ENCODE data around the gene SRSF4.

SRSF4 gene

DNA sequence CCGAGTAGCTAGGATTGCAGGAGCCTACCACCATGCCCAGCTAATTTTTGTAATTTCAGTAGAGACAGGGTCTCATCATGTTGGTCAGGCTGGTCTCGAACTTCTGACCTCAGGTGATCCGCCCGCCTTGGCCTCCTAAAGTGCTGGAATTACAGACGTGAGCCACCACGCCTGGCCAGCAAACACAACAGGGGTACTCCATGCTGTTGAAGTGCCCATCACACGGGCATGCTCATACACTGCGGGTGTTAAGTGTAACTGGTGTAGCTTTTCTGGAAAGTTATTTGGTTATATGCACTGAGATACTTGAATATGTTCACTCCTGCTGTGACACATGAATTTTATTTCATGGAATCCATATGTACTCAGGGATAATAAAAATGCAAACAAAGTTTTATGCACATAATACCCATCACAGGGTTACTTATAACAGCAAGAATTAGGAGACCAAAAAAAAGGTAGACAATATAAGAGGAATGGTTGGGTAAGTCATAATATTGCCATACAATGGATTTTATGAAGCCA lies 9.2 kb downstream of the SRSF4 start:
- Histone ChIP-seq H3K9me3 (ENCODE audit: control insufficient read depth, low read length) (no peaks in the 10 kb centered on the region), H3K9ac (no peak overlapping the region), H3K4me3 (ENCODE audit: low read depth, low read length) (no peak overlapping the region), H3K36me3 (ENCODE audit: control insufficient read depth, insufficient read depth, low read length) (no peaks in the 10 kb centered on the region), H3K79me2 (peaks cover 39% of the 10 kb centered on the region), H3K4me1 (peaks cover 2% of the 10 kb centered on the region), H3K27me3 (ENCODE audit: control insufficient read depth, insufficient read depth, low read length) (no peaks in the 10 kb centered on the region), H2AFZ (no peak overlapping the region), H3K27ac (no peak overlapping the region), H3K4me2 (ENCODE audit: low read length) (no peak overlapping the region)
- TF ChIP-seq, protein P1, sequence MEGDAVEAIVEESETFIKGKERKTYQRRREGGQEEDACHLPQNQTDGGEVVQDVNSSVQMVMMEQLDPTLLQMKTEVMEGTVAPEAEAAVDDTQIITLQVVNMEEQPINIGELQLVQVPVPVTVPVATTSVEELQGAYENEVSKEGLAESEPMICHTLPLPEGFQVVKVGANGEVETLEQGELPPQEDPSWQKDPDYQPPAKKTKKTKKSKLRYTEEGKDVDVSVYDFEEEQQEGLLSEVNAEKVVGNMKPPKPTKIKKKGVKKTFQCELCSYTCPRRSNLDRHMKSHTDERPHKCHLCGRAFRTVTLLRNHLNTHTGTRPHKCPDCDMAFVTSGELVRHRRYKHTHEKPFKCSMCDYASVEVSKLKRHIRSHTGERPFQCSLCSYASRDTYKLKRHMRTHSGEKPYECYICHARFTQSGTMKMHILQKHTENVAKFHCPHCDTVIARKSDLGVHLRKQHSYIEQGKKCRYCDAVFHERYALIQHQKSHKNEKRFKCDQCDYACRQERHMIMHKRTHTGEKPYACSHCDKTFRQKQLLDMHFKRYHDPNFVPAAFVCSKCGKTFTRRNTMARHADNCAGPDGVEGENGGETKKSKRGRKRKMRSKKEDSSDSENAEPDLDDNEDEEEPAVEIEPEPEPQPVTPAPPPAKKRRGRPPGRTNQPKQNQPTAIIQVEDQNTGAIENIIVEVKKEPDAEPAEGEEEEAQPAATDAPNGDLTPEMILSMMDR (IDR thresholded peaks at IDR 0.05) = no peak

DNA sequence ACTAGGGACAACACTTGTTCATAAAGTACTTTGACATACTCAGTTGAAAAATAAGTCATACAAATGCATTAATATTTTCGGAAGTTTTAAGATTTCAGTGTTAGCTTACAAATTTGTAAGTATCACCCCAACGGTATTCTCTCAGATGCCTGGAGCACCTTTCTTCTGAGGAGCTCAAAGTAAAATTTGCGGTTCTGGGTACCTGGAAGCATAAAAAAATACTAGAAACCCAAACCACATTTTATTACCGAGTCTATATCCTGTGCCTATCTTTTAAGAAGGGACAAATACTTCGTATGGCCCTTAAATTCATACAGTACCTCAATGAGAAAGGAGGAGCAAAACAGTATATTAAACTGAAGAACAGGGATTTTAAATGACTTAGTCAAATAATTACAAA lies 10.2 kb downstream of the SRSF4 start:
- no peaks in the 10 kb centered on the region for H3K36me3 ChIP-seq (ENCODE audit: control insufficient read depth, insufficient read depth, low read length)
- H3K27ac ChIP-seq = no peak overlapping the region
- H3K27me3 ChIP-seq (ENCODE audit: control insufficient read depth, insufficient read depth, low read length) = no peaks in the 10 kb centered on the region
- H3K9me3 ChIP-seq (ENCODE audit: control insufficient read depth, low read length) = no peaks in the 10 kb centered on the region
- no peak overlapping the region for H3K4me3 ChIP-seq (ENCODE audit: low read depth, low read length)
- no peak overlapping the region for H3K9ac ChIP-seq
- no peak overlapping the region for H3K4me2 ChIP-seq (ENCODE audit: low read length)
- H3K79me2 ChIP-seq = peaks cover 43% of the 10 kb centered on the region
- peaks cover 2% of the 10 kb centered on the region for H3K4me1 ChIP-seq
- no peak overlapping the region for H2AFZ ChIP-seq
- TF ChIP-seq, protein P1 (IDR thresholded peaks at IDR 0.05) = no peak

- no peak overlapping the region for H3K27ac ChIP-seq
- TF ChIP-seq, protein P1 (IDR thresholded peaks at IDR 0.05) = no peak
These were observed 10.6 kb downstream of the SRSF4 start for GRCh38 chr1:29171089-29171488.

GRCh38 chr1:29169976-29170375 lies 11.7 kb downstream of the SRSF4 start:
- Histone ChIP-seq H3K4me3 (ENCODE audit: low read depth, low read length) (no peak overlapping the region), H3K4me2 (ENCODE audit: low read length) (no peak overlapping the region), H3K27ac (no peak overlapping the region), H3K9me3 (ENCODE audit: control insufficient read depth, low read length) (no peaks in the 10 kb centered on the region), H3K9ac (no peak overlapping the region), H3K36me3 (ENCODE audit: control insufficient read depth, insufficient read depth, low read length) (no peaks in the 10 kb centered on the region), H3K79me2 (peaks cover 52% of the 10 kb centered on the region), H2AFZ (no peak overlapping the region), H3K4me1 (peaks cover 2% of the 10 kb centered on the region), H3K27me3 (ENCODE audit: control insufficient read depth, insufficient read depth, low read length) (no peaks in the 10 kb centered on the region)
- TF ChIP-seq, protein P1 (IDR thresholded peaks at IDR 0.05) = no peak

More at GRCh38 chr1:29171089-29171488, 10.6 kb downstream of the SRSF4 start:
- Histone ChIP-seq H3K4me1 (peaks cover 2% of the 10 kb centered on the region), H3K9me3 (ENCODE audit: control insufficient read depth, low read length) (no peaks in the 10 kb centered on the region), H3K27me3 (ENCODE audit: control insufficient read depth, insufficient read depth, low read length) (no peaks in the 10 kb centered on the region), H3K79me2 (peaks cover 47% of the 10 kb centered on the region), H3K4me2 (ENCODE audit: low read length) (no peak overlapping the region), H2AFZ (no peak overlapping the region), H3K36me3 (ENCODE audit: control insufficient read depth, insufficient read depth, low read length) (no peaks in the 10 kb centered on the region), H3K9ac (no peak overlapping the region), H3K4me3 (ENCODE audit: low read depth, low read length) (no peak overlapping the region)

- Histone ChIP-seq H3K27me3 (ENCODE audit: control insufficient read depth, insufficient read depth, low read length) (no peaks in the 10 kb centered on the region), H2AFZ (no peak overlapping the region), H3K4me2 (ENCODE audit: low read length) (no peak overlapping the region), H3K27ac (no peak overlapping the region), H3K4me1 (peaks cover 2% of the 10 kb centered on the region), H3K4me3 (ENCODE audit: low read depth, low read length) (no peak overlapping the region), H3K79me2 (peaks cover 46% of the 10 kb centered on the region), H3K9ac (no peak overlapping the region), H3K36me3 (ENCODE audit: control insufficient read depth, insufficient read depth, low read length) (no peaks in the 10 kb centered on the region), H3K9me3 (ENCODE audit: control insufficient read depth, low read length) (no peaks in the 10 kb centered on the region)
- TF ChIP-seq, protein P1 (IDR thresholded peaks at IDR 0.05) = no peak
These were observed 13.8 kb downstream of the SRSF4 start for GRCh38 chr1:29167904-29168303.

All from parathyroid adenoma (tissue), 2 donors.